Measurements from ENCODE around the gene ZPLD1. TPM values are rescaled to one million over a fixed set of nuclear protein-coding genes. Genes with fewer than 3 reads are reported as not detected.

The ZPLD1 gene
- total RNA-seq, 1 experiment from 2014 or later, result not detected

DNA sequence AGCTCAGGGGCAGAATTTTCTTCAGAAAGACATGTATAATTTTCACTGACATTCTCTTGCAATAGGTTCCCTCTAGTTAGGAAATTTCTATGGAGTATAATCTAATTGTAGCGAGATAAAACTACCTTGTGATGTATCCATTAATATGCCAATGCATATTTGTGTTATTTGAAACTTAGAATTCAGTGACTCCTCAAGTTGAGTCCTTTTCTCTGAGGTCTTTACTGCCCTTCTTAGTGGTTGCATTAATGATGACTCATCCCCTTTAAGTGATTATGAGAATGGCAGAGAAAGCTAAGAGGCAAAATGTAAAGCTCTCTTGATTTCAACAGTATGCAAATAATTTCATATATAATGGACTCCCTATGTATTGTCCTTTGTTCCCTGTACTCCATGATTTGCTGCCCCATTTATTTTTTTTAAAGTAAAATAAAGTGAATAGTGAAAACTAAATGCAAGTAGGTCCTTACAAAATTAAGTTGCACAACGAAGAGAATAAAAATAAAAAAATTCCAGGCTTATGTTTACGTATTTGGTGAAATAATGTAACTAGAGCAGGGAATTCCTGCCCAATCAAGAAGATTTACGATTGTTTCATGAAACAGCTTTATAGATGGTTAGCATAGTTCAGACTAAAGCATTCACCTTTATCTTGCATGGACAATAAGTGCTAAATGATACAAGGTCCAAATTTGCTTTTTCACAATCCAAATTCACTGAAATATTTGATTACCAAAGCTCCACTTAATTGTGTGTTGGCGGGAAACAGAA lies 78.1 kb downstream of the ZPLD1 start:
- Histone ChIP-seq H3T11ph (ENCODE audit: low read length) (no peak overlapping the region), H4K91ac (ENCODE audit: insufficient read length, low read depth, low read length) (no peak overlapping the region), H3K23me2 (ENCODE audit: insufficient read length, low read depth, low read length, poor library complexity, severe bottlenecking) (no peaks in the 10 kb centered on the region), H2AK5ac (ENCODE audit: insufficient read length, low read length) (no peak overlapping the region), H3K14ac (ENCODE audit: insufficient read depth, low read length) (no peak overlapping the region), H3K4me2 (ENCODE audit: insufficient read depth, insufficient read length, low read length) (no peak overlapping the region), H3K9me3 (ENCODE audit: control insufficient read depth, low read depth, low read length) (no peaks in the 10 kb centered on the region), H2BK15ac (ENCODE audit: low read depth, low read length) (no peak overlapping the region), H2BK5ac (ENCODE audit: insufficient read length, low read length) (no peak overlapping the region), H4K8ac (replicated peaks; ENCODE audit: insufficient read length, low read depth, low read length) (no peak overlapping the region), H2BK12ac (ENCODE audit: insufficient read length, low read depth, low read length) (no peak overlapping the region), H3K56ac (ENCODE audit: insufficient read length, low read depth, low read length) (no peak overlapping the region), H3K79me2 (ENCODE audit: insufficient read depth, low read length) (no peaks in the 10 kb centered on the region), H3K23ac (ENCODE audit: insufficient read length, low read depth, low read length) (no peak overlapping the region), H2BK120ac (ENCODE audit: low read depth, low read length, poor library complexity, severe bottlenecking) (no peak overlapping the region), H3K27me3 (ENCODE audit: insufficient read depth, low read length) (no peaks in the 10 kb centered on the region), H2AFZ (ENCODE audit: low read length) (peak overlapping the region; percentile 48), H3K4me1 (ENCODE audit: insufficient read depth, low read length) (no peaks in the 10 kb centered on the region), H3K18ac (ENCODE audit: insufficient read length, low read depth, low read length) (no peak overlapping the region), H3K4ac (ENCODE audit: low read depth, low read length) (no peak overlapping the region), H3K9ac (ENCODE audit: extremely low read depth, insufficient read length, low read length) (no peak overlapping the region), H3K79me1 (ENCODE audit: insufficient read depth, low read depth, low read length, poor library complexity, severe bottlenecking) (no peaks in the 10 kb centered on the region), H3K27ac (ENCODE audit: insufficient read length, low read depth, low read length) (no peak overlapping the region), H4K20me1 (ENCODE audit: control insufficient read depth, insufficient read depth, insufficient read length) (no peaks in the 10 kb centered on the region), H4K5ac (ENCODE audit: insufficient read length, low read depth, low read length) (no peak overlapping the region), H2BK20ac (ENCODE audit: low read depth, low read length, poor library complexity, severe bottlenecking) (no peak overlapping the region)
- DNase-seq, result no peak
- WGBS (ENCODE audit: extremely low coverage, insufficient read length, low lambda C conversion rate), result no CpG with 5 or more reads among the region's 5 CpGs
- Mint-ChIP-seq H3K4me1 (0 out of 4 replicates have a peak, but pooled peaks cover 0 to 3% of the 10 kb centered on the region in 2 experiments), H3K9me3 (no peaks in the 10 kb centered on the region), H3K27me3 (ENCODE audit: low read depth) (no peaks in the 10 kb centered on the region), H3K36me3 (ENCODE audit: insufficient read depth in 1 of 3, low read depth in 3 of 3) (no peaks in the 10 kb centered on the region), H3K27ac (no peak overlapping the region), H3K4me3 (no peak overlapping the region)
- no peak for TF ChIP-seq CTCF (conservative IDR thresholded peaks at IDR 0.05)

All from H9 (cell line).